Measurements from ENCODE around the gene PWWP2A. TPM values are rescaled to one million over a fixed set of nuclear protein-coding genes. Genes with fewer than 3 reads are reported as not detected.

Gene PWWP2A
- total RNA-seq, 1 donor from 2014 or later: 42.7 TPM

DNA sequence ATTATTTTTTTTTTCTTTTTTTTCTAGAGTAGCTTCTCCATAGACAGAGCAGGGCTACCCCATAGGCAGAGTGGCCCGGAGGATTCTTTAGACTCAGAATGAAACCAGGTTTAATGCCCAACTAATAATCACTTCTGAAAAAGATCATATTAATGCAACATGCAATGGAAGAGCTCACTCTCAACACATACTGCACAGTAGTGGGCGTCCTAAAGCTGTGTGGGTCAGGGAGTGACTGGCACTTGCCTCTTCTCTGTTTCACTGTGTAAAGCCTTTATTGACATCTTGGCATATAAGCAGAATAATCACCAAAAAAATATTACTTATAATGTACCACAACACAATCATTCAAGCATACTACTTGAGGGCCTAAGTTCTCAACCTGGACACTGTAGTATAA lies 11.1 kb downstream of the PWWP2A start:
- H3K27ac Mint-ChIP-seq: no peak overlapping the region
- DNase-seq (ENCODE audit: low spot score, unreplicated experiment): no peak
- H3K27me3 Mint-ChIP-seq: no peaks in the 10 kb centered on the region
- H3K36me3 Mint-ChIP-seq (ENCODE audit: insufficient read depth): peaks cover 24% of the 10 kb centered on the region
- no peak overlapping the region for H3K4me3 Mint-ChIP-seq (ENCODE audit: low read depth)
- H3K4me1 Mint-ChIP-seq (ENCODE audit: low read depth): peaks cover 4% of the 10 kb centered on the region
- H3K9me3 Mint-ChIP-seq (ENCODE audit: low read depth): no peaks in the 10 kb centered on the region
- TF ChIP-seq, protein P1, sequence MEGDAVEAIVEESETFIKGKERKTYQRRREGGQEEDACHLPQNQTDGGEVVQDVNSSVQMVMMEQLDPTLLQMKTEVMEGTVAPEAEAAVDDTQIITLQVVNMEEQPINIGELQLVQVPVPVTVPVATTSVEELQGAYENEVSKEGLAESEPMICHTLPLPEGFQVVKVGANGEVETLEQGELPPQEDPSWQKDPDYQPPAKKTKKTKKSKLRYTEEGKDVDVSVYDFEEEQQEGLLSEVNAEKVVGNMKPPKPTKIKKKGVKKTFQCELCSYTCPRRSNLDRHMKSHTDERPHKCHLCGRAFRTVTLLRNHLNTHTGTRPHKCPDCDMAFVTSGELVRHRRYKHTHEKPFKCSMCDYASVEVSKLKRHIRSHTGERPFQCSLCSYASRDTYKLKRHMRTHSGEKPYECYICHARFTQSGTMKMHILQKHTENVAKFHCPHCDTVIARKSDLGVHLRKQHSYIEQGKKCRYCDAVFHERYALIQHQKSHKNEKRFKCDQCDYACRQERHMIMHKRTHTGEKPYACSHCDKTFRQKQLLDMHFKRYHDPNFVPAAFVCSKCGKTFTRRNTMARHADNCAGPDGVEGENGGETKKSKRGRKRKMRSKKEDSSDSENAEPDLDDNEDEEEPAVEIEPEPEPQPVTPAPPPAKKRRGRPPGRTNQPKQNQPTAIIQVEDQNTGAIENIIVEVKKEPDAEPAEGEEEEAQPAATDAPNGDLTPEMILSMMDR (IDR thresholded peaks at IDR 0.05; ENCODE audit: unreplicated experiment): no peak

DNA sequence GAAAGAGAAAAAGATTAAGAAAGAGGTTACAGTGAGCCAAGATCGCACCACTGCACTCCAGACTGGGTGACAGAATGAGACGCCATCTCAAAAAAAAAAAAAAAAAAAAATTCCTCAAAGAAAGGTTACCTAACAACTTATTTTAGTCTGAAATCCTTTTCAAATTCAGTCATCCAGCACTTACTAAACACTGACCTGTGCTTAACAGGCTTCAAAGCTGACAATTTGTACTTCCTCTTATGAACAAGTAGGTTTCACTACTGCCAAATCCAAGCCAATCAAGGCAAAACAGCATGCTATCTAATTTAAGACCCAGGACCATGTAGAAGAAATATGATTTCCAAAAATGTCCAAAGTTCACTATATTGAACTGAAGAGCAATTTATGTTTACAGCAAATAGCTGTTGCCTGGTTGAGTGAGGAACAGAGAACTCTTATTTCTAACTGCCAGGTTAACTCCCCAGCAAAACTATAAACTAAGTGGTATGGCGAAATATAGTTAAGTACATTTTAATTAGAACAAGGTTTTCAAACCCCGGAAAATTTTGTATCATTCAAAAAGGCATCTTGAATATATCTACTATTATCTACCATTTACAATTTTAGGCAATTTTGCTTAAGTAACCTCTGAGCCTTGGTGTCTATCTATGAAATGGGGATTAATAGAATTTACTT lies 13.4 kb downstream of the PWWP2A start:
- Mint-ChIP-seq H3K27ac (peak overlapping the region; percentile 62), H3K36me3 (ENCODE audit: insufficient read depth) (peaks cover 14% of the 10 kb centered on the region), H3K4me3 (ENCODE audit: low read depth) (no peak overlapping the region), H3K4me1 (ENCODE audit: low read depth) (peaks cover 5% of the 10 kb centered on the region), H3K27me3 (no peaks in the 10 kb centered on the region), H3K9me3 (ENCODE audit: low read depth) (no peaks in the 10 kb centered on the region)
- TF ChIP-seq, protein P1 (IDR thresholded peaks at IDR 0.05; ENCODE audit: unreplicated experiment): no peak
- no peak for DNase-seq (ENCODE audit: low spot score, unreplicated experiment)

DNA sequence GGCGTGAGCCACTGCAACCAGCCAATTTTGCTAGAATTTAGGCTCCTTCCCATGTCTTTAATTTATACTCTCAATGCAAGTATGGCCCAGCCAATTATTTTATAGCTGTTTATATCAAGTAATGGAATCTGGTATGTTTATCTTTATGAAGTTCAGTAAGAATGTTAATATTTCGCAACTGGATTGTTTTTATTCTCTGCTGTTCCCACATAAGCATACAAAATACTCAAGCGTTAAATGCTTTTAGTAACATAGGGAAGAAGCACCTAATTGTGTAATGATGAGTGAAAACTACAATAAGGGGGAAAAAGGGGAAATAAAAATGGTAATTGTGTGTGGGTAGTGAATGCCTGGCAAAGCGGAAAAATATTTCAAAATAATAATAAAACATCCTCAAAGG lies 21.3 kb downstream of the PWWP2A start:
- no peak overlapping the region for H3K4me3 Mint-ChIP-seq (ENCODE audit: low read depth)

DNA sequence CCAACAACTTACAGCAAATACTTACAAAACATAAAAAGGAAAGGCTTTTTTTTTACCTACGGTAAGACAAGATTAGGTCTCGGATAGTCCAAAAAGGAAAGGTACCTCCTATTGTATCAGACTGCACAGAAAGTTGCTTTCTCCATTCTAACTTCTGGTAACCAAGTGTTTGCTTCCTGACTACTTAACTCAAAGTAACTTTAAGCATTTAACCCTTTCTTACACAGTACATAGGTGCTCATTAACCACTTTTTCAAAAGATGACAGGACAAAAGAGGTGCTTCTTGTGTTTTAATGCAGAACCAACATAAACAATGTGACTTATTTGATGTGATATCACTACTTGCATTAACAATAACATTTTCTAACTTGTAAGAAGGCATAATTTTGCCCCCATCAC lies 23.1 kb downstream of the PWWP2A start:
- no peaks in the 10 kb centered on the region for H3K9me3 Mint-ChIP-seq (ENCODE audit: low read depth)
- H3K4me1 Mint-ChIP-seq (ENCODE audit: low read depth): no peaks in the 10 kb centered on the region
- TF ChIP-seq, protein P1 (IDR thresholded peaks at IDR 0.05; ENCODE audit: unreplicated experiment): no peak

More for the DNA sequence above, 21.3 kb downstream of the PWWP2A start:
- H3K27me3 Mint-ChIP-seq: no peaks in the 10 kb centered on the region
- H3K4me1 Mint-ChIP-seq (ENCODE audit: low read depth): no peaks in the 10 kb centered on the region
- no peak for DNase-seq (ENCODE audit: low spot score, unreplicated experiment)
- peaks cover 20% of the 10 kb centered on the region for H3K36me3 Mint-ChIP-seq (ENCODE audit: insufficient read depth)
- TF ChIP-seq, protein P1 (IDR thresholded peaks at IDR 0.05; ENCODE audit: unreplicated experiment): no peak
- H3K9me3 Mint-ChIP-seq (ENCODE audit: low read depth): no peaks in the 10 kb centered on the region
- H3K27ac Mint-ChIP-seq: no peak overlapping the region

DNA sequence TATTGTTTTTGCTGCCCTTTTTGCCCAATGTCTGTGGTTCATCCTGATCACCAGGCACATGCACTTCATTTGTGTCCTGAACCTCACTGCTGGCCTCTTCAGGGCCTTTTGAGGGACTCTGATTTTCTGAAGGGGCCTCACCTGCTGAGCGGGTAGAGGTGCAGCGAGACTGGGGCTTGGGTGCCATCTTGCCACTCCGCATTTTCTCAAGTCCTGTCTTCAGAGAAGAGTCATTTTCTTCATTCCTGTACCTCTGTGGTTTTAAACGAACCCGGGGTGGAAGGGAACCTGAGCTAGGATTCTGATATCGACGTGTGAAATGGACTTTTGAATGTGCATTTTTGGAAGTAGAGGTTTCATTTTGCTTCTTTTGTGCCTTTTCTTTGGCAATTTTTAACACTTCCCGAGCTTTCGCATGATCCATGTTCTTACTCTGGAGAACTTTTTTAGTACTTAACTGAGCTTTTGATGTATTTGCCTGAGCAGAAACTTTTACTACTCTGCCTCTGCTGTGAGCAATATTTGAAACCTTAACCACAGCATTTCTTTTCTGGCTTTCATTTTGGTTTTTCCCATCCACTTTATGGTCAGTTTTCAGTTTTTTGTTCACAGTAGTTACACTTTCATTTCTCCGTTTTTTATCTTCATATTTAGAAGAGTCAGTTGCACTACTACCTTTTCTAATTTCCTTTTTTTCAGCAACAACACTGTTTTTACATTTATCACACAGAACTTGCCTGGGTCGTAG lies 26.1 kb downstream of the PWWP2A start:
- Mint-ChIP-seq H3K27me3 (no peaks in the 10 kb centered on the region), H3K4me1 (ENCODE audit: low read depth) (peaks cover 8% of the 10 kb centered on the region), H3K4me3 (ENCODE audit: low read depth) (no peak overlapping the region), H3K36me3 (ENCODE audit: insufficient read depth) (peaks cover 20% of the 10 kb centered on the region), H3K9me3 (ENCODE audit: low read depth) (no peaks in the 10 kb centered on the region), H3K27ac (no peak overlapping the region)
- TF ChIP-seq, protein P1 (IDR thresholded peaks at IDR 0.05; ENCODE audit: unreplicated experiment): no peak
- no peak for DNase-seq (ENCODE audit: low spot score, unreplicated experiment)

More for the DNA sequence above, 23.1 kb downstream of the PWWP2A start:
- Mint-ChIP-seq H3K36me3 (ENCODE audit: insufficient read depth) (peaks cover 25% of the 10 kb centered on the region), H3K27me3 (no peaks in the 10 kb centered on the region), H3K4me3 (ENCODE audit: low read depth) (no peak overlapping the region), H3K27ac (no peak overlapping the region)
- no peak for DNase-seq (ENCODE audit: low spot score, unreplicated experiment)

Data from progenitor cell of endocrine pancreas (in vitro differentiated cells).